Activated CD4-positive, alpha-beta T cell treated with anti-CD3 and anti-CD28 coated beads, Interleukin-2, amount 50 U/mL, for 1 hour (primary cell): ENCODE data around the gene SERPINA4.

Experiments
- DNase-seq: peaks from one replicate; pipeline ENCODE4 v3.0.0-alpha.2; 2020

SERPINA4 gene, protein sequence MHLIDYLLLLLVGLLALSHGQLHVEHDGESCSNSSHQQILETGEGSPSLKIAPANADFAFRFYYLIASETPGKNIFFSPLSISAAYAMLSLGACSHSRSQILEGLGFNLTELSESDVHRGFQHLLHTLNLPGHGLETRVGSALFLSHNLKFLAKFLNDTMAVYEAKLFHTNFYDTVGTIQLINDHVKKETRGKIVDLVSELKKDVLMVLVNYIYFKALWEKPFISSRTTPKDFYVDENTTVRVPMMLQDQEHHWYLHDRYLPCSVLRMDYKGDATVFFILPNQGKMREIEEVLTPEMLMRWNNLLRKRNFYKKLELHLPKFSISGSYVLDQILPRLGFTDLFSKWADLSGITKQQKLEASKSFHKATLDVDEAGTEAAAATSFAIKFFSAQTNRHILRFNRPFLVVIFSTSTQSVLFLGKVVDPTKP

DNA sequence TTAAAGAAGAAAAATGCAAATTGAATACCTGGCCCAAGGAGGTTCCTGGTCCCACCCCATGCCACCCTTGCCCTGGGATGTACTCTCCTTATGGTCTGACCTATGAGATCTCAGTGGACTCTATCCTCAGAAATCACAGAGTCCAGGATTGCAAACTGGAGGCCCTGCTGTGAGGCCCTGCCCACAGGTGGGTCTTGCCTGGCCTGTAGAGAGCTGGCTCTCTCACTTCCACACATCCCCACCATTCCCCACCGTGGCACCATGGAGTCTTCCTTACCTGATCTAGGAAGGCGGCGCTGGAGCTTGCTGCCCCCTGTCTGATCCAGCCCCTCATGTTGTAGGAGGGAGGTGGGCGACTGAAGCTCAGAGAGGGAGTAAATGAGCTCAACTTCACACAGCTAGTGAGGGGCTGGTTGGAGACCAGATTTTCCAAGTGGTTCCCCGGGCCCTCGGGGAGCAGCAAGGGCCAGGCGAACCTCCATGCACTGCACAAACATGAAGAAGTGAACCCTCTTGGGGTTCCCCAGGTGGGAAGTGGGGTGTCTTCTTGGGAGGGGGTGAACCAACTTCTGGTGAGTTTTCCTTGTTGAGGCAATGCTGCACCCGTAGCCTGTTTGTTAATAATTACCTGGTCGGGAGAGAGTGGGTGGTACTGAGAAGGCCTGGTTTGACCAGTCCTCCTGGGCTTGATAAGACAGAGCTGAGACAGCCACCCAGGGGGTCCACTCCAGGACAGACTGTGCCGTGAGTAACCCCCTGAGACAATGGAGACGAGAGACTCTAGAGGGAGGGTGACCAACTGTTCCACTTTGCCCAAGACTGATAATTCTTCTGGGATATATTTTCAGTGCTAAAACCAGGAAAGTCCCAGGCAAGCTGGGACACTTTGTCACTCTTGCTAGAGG, at the start of gene SERPINA4:
Gene SERPINA4, plus strand, starts transcription at position 692 of the 905 bp plus-strand sequence. CDS start 2,041 bp downstream, outside the sequence.
- no peak for DNase-seq

DNA sequence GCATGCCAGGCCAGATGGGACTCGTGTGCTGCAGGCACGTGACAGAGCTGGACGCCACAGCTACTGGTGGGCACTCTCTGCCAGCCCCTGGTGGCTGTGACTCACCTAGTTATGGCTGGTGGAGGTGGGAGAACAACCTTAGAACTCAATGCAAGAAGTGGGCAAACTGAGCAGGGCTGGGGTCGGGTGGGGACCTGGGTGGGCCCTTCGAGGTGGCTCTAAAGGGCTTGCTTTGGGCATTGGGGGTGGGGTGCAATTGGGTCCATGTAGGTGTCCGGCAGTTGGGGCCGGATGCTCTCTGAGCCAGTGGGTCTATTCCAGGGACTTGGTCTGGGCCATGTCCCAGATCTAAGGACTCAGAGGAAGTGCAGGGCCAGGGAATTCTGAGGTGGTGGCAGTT, 46.9 kb upstream of the SERPINA4 start:
- no peak for DNase-seq

DNA sequence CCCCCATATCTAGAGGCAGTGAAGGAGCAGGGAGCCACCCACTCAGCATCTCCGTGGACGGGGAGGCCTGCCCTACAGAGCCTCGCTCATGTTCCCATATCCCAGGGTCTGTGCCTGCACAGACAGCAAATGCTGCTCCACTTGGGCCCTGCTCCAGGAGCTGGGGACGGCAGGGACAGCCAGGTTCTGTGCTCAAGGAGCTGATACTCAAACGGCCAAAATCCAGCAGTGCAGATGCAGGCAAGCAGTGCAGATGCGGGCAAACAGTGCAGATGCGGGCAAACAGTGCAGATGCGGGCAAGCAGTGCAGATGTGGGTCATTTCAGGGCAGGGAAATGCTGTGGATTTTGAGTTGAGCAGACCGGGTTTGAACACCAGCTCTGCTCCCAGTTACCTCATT, 45.8 kb upstream of the SERPINA4 start:
- no peak for DNase-seq

DNA sequence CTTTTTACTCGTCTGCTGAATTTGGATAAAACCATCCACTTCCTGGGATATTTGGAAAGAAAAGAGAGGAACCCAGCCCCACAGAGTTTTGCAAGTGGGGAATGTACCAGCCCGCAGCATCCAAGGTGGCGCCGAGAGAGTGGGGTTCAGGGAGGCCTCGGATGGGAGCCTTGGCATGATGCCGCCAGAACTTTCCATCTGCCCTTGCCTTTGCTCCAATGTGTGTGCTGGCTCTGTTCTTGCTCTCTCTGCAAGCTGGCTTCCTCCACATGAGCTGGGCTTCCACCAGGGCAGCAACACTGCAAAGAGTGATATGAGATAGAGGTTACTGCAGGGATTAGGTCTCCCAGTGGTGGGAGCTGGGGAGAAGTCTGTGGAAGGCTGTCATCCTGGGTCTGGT, 45.4 kb upstream of the SERPINA4 start:
- DNase-seq, result no peak

DNA sequence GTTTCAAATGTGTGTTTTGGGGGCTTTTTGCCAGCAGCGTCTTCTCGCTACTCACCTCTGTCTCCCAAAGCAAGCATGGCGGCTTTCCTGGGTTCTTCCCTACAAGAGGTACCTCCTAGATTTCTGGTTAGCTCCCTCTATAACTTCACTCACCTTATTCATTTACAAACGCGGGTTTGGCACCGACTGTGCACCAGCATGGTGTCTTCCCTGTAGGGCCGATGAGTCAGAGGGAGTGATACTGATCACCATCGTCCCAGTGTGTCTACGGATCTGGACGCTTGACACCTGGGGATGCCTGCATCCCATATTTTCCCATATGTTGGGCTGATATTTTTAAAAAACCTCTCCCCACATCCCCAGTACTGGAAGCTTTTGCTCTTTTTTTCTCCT, 44.0 kb upstream of the SERPINA4 start:
- no peak for DNase-seq

DNA sequence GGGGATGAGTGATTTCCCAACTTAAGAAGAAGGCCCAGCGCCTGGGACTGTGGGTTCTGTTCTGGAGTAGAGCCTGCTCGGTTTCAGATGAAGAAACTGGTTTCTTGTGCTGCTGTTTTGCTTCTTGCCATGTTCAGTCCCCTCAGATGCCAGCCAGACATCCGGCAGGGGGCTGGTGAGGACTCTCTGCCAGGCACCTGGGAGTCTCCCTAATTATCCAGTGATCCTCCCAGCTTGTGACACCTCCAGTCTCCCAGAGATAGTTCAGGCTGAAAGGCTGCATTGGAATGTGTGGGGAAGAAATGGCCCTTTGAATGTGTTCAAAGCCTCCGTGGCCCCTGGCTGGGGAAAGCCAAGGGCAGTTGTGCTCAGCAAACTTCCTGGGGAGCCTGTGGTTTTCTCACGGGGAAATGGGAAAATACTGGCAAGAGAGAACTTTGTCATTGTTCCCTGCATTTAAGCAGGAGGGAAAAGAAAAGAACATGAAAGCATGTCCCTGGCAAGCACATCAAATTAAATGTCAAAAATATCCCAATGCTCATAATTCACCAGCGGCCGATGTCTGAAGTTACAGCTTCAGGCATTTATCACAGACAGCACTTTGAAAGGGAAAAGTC, 43.5 kb upstream of the SERPINA4 start:
- DNase-seq, result no peak

DNA sequence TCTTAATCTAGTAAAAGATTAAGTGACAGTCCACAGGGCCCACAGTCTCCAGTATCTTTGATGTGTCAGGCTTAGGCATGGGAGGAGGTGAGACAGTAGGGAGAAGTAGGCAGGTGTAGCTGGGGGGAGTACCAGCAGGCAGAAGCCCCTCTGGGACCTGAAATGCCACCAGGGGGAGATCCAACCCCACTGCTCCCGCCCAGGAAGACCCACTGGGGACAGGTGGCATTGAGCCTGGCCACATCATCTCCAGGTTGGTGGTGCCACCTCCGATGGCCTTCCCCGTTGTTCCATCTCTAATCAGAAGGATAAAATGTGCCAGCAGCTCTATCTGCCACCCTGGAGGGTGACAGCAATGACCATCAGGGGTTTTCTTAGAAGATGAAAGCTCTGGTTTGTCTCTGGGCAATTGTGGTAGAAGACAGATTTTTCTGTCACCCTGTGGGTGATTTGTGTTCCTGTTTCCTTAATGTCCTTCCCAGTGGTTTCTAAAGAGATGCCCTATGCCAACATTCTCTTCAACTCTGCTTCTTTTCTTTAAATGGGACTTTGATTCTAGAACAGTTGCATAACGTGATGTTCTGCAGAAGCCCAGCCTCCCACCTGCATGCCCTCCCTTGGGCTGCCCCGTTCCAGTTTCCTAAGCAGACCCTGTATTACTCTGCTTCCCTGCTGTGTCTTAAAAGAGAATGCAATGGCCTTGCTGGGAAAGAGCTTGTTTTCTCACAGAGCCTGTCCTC, 39.7 kb upstream of the SERPINA4 start:
- DNase-seq, result no peak

DNA sequence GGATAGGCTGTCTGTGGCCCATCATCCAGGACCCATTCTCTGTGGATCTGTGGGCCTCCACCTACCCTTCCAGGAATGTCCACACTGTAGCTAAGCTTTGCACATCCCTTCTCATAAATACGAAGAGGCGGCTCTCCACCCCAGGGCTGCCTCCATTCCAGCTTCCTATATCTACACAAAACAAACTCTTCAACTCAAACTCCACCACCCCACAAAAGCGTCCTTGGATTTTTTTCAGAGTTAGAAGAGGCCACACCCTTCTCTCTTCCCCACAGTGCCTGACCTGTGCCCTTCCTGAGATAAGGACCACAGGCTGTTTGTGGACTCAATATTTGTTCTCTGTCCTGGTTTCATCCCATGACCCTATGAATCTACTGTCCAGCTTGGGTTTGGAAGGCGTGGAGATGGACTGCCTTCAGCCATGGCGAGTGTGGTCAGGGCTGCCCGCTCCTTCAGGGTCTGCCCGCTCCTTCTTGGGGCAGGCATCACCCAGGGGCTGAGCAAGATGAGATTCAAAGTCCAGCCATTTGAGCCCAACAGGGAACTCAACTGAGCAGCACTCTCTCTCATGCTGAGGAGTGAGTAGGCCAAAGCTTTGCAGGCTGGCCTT, 39.0 kb upstream of the SERPINA4 start:
- DNase-seq, result no peak

DNA sequence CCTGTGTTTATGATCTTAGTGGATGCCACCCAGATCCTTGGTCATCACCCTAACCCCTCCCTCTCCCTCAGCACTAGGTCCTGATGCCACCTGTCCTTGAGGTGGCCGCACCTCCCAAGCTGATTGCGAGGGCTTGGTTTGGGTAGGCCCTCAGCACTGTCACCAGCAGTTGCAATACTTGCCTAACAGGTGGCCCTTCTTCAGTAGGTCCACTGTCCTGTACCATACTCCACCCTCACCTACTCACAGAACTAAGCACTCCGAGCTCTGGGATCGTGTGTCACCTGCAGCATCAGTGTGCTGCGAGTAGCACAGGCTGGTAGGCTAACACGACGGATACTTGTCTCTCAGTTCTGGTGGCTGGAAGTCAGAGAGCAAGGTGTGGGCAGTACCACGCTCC, 38.0 kb upstream of the SERPINA4 start:
- DNase-seq, result no peak

DNA sequence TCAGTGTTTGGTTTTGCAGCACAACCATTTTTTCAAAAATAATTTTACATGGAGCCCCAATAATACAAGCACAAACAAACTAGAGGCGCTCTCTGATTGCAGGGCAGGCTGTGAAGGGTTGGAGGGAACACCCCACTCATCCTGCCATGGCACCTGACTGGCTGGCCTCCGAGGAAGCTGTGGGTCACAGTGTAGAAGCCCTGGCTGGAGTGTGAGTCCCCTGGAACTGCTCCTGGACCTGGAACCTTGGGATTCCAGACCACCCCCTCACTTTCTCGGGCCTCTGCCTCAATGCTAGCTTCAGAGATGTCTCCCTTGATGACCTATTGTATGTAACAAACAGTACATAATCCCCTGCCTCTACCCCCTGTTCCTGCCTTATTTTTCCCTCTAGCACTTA, 37.1 kb upstream of the SERPINA4 start:
- no peak for DNase-seq

DNA sequence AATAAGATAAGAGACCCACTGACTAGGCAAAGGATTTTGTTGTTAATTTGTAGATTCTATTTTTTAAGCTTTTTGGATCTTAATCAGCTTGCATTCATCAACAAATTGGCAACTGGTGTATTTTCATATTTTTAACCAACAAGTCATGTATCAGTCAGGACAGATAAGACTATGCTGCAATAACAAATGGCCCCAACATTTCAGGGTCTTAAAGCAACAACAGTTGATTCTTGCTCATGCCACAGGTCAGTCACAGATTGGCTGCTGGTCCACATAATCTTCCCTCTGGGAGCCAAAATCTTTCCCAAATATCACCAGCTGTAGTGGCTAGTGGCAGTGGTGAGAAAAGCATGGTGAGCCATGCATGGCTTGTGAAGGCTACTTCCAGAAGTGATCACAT, 30.1 kb upstream of the SERPINA4 start:
- DNase-seq, result no peak

DNA sequence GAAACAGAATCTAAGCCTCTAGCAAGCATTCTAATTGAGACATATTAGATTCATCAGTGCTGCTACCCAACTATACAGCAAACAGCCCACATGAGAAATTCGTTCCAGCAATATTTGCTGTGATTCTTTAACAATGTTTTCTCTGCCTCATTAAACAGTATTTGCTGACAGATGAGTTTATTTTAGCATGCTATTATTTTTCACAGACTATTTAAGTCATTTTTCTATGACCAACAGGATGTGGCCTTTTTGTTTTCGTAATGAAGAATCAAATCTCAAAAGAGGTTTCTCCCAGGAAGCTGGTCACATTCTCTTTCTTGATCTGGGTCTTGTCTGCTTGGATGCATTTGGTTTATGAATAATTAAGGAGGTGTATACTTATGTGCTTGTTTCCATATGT, 28.8 kb upstream of the SERPINA4 start:
- DNase-seq, result no peak

DNA sequence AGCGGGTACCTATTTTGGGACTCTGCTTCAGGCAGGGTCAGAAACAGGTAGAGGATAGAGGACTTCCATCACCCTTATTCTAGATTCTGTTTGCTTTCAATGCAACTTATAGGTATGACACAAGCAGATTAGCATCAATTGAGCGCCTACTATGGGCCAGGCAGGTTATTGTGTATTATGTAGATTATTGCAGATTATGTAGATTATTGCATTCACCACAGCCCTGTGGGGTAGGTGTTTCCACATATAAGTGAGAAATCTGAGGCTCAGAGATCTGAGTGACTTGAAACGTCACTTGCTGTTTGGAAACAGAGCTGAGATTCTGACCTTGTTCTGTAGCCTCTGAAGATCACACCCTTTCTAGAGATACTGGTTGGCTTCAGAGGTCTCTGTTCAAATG, 25.7 kb upstream of the SERPINA4 start:
- no peak for DNase-seq

DNA sequence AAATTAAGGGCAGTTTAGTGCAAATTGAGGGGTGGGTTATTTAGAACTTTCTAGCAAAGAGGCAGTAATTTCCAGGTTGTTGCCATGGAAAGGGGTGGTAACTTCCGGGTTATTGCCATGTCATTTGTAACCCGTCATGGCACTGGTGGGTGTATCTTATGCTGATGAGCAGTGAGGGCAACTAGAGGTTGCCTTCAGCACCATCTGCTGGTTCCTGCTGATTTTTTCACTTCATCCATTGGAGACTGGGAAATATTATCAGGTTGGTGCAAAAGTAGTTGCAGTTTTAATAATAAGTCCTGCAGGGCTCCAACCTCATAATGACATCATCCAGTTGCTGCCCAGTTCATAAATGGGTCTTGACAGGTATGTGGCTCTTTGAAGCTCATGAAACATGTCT, 24.4 kb upstream of the SERPINA4 start:
- DNase-seq, result no peak

DNA sequence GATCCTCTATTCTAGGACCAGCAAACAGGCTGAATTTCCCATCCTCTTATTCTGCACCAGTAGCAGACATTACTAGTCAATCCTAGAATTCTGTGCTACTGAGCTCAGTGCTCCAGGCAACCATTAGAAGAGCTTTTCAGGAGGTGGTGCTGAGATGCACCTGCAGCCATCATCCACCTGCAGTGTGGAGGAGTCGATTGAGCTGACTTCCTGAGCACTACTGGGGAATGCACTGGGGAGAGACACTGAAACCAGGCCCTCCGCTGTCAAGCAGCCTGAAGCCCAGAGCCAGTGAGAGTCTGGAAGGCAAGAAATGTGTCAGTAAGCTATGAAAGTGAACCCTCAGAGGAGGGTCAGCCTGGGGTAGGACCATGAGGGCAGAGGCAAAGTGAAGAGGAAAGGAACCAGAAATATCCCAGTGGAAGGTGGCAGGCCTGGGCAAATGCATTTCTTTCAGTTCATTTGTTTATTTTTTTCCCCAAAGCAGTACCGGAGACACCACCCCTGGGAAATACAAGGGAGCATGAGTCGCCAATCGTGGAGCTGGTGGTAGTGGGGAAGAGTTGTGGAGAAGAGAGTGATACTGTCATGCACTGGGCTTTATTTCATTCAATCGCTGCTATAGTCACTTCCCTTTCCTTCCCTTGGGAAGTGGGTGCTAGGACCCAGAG, 23.0 kb upstream of the SERPINA4 start:
- no peak for DNase-seq

DNA sequence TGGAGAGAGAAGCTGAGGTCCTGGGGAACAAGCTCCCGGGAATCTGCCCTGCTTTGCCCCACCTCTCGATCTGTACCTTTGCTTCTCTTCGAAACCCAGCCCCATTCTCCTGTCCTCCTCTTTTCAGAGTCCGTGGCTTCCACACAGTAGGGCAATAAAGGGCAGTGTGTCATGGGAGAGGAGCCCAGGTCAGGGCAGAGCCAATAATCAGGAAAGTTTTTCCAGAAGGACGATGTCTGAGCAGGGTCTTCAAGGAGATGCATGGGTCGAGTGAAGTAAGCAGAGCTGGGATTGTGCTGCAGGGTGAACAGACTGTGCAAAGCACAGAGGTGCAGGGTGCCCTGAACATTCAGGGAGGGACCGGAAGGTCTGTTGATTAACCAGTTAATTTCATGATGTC, 22.1 kb upstream of the SERPINA4 start:
- DNase-seq, result no peak

DNA sequence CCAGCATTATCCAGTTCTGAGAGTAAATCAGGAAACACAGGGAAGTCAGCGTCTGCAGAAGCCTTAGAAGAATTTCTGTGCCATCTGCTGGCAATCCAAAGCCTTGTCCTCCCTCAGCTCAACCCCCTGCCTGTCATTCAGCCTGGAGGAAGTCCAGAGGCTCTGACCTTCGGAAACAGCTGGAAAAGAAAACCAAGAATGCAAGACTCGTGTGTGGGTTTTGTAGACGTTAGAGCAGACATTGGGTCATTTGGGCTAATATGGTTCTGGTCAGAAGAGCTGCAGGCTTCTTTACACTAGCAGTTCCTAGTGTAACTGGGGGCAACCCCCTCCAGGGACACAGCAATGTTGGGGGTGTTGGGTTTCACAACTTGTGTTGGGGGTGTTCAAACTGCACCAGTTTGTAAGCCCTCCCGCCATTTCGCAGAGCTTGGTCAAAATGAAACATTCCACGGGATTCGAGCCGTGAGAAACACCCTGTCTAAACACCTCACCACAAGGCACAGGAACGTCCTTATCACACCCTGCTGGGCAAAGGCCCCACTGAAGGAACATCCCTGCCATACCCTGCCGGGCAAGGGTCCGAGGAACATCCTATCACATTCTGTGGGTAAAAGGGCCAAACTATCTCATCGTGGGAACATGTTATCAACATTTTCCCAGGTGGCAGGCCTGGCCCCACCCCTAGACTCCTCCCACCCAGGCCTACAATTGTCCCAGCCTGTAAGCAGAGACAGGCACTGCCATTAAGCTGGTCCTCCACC, 21.0 kb upstream of the SERPINA4 start:
- DNase-seq, result no peak

DNA sequence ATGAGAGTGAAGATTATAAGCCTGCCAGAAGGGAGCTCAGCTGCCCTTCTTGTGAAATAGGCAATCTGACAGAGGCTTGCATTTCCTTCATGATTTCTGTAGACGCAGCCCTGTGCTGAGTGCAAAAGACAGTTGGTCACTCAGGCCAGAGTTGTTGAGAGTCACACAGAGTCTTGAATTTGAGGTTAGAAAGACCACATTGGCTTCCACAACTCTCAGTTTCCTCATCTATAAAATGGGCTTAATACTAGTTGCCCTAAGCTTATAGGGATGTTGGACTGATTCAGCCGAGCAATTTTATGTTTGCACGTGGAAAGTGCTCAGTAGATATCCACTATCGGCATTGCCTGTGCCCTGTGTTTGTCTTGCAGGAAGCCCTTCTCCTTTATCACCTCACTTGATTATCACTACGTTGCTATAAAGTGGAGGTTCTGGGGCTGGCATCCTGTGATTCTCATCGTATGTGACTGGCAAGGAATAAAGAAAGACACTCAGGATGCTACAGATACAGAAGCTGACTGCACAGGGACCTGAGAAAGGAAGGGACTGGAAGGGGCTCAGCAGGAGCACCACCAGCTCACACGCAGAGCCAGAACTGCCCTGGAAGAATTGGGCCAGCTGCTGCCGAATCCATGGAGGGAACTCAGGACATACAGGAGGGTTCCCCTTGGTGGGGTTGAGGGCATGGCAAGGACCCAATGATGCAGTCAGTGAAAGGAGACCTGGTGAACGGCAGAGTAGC, 19.8 kb upstream of the SERPINA4 start:
- no peak for DNase-seq

DNA sequence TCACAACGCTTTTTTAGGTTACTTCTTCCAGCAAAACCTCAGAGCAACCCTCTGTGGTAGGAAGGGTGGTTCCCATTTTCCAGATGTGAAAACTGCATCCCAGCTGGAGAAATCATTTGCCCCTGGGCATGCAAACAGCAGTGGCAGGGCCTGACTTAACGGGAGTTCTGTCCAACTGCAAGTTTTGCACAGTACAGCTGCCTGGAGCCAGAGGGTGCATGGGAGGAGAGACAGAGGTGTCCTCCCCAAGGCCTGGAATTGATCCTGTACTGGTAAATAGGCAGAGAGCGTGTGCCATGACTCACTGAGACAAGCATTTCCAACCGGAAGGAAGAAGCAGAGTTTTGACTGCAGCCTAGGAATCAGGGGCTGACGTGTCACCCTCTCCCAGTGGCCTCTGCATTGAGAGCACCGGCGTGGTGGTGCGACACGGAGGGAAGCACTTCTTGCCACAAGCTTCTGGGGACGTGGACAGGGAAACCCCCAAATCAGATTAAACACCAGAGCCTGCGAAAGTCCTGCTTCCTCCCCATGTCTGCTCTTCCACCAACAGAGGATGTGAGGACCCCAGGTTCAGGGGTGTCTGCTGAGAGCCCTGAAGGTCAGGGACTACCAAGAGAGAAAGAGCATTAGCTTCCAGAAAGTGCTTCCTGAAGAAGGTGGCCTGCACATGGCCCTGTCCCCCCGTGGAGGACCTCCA, 19.0 kb upstream of the SERPINA4 start:
- DNase-seq, result no peak
